Progenitor cell of endocrine pancreas (in vitro differentiated cells): ENCODE results near the gene SNRNP35. TPM values are rescaled to one million over a fixed set of nuclear protein-coding genes. Genes with fewer than 3 reads are reported as not detected.
"Not testable (repeated sequence)": the region's sequence is repeated elsewhere in the genome, so short reads cannot be mapped to it uniquely, and the experiment has no call there.

Experiments used
- DNase-seq: peaks from one replicate; pipeline ENCODE4 v3.0.0; 2021; ENCODE audit warnings: low spot score; ENCODE audit not compliant: unreplicated experiment
- H3K27ac Mint-ChIP-seq: 2 replicates; pipeline ENCODE4 v1.8.0; 2021; ENCODE audit warnings: mild to moderate bottlenecking, moderate library complexity, mixed read lengths
- H3K27me3 Mint-ChIP-seq: 2 replicates; pipeline ENCODE4 v1.8.0; 2021; ENCODE audit warnings: mixed read lengths
- H3K36me3 Mint-ChIP-seq: 2 replicates; pipeline ENCODE4 v1.8.0; 2022; ENCODE audit warnings: mixed read lengths; ENCODE audit not compliant: insufficient read depth
- H3K4me1 Mint-ChIP-seq: 2 replicates; pipeline ENCODE4 v1.8.0; 2021; ENCODE audit warnings: low read depth, mixed read lengths
- H3K4me3 Mint-ChIP-seq: 2 replicates; pipeline ENCODE4 v1.8.0; 2021; ENCODE audit warnings: low read depth, mild to moderate bottlenecking, moderate library complexity, mixed read lengths
- H3K9me3 Mint-ChIP-seq: 2 replicates; pipeline ENCODE4 v1.8.0; 2021; ENCODE audit warnings: low read depth, mixed read lengths
- total RNA-seq: library from RNA; stranded (reverse); gene quantifications from 2 replicates; pipeline ENCODE4 v1.2.1, GENCODE V29; 2021
- TF ChIP-seq, protein P1 (sequence below): fragments of 200-600 bp; sonication (generic); IDR thresholded peaks from one replicate; pipeline ENCODE4 v1.5.0; 2021; ENCODE audit warnings: antibody characterized with exemption, mild to moderate bottlenecking; ENCODE audit not compliant: unreplicated experiment

Gene SNRNP35
- total RNA-seq, 1 donor from 2014 or later = 29.2 TPM

DNA sequence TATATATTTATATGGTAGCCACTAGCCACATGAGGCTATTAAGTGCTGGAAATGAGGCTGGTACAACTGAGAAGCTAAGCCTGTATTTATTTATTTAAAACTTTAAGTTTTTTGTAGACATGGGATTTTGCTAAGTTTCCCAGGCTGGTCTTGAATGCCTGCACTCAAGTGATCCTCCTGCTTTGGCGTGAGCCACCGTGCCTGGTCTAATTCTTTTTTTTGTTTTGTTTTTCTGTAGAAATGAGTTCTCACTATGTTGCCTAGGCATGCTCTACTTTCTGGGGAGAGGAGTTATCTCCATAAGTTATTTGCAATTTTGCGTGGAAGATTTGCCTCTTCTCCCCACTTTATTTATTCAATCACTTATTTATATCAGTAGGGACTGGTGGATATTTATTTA is 4.8 kb upstream of the SNRNP35 start:
- DNase-seq = no peak
- Mint-ChIP-seq H3K36me3 (no peaks in the 10 kb centered on the region), H3K27ac (no peak overlapping the region), H3K27me3 (no peaks in the 10 kb centered on the region), H3K9me3 (no peaks in the 10 kb centered on the region), H3K4me1 (peaks cover 2% of the 10 kb centered on the region), H3K4me3 (no peak overlapping the region)
- TF ChIP-seq, protein P1, sequence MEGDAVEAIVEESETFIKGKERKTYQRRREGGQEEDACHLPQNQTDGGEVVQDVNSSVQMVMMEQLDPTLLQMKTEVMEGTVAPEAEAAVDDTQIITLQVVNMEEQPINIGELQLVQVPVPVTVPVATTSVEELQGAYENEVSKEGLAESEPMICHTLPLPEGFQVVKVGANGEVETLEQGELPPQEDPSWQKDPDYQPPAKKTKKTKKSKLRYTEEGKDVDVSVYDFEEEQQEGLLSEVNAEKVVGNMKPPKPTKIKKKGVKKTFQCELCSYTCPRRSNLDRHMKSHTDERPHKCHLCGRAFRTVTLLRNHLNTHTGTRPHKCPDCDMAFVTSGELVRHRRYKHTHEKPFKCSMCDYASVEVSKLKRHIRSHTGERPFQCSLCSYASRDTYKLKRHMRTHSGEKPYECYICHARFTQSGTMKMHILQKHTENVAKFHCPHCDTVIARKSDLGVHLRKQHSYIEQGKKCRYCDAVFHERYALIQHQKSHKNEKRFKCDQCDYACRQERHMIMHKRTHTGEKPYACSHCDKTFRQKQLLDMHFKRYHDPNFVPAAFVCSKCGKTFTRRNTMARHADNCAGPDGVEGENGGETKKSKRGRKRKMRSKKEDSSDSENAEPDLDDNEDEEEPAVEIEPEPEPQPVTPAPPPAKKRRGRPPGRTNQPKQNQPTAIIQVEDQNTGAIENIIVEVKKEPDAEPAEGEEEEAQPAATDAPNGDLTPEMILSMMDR = no peak

DNA sequence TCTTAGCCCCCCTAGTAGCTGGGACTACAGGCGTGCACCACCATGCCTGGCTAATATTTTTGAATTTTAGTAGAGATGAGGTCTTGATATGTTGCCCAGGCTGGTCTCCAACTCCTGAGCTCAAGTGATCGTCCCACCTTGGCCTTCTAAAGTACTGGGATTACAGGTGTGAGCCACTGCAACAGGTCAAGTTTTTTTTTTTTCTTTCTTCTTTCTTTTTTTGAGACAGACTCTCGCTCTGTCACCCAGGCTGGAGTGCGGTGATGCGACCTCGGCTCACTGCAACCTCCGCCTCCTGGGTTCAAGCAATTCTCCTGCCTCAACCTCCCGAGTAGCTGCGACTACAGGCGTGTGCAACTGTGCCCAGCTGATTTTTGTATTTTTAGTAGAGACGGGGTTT is 5.2 kb downstream of the SNRNP35 start:
- H3K4me3 Mint-ChIP-seq, H3K27ac Mint-ChIP-seq, DNase-seq, H3K9me3 Mint-ChIP-seq, H3K27me3 Mint-ChIP-seq, H3K4me1 Mint-ChIP-seq: not testable (repeated sequence)
- peaks cover 17% of the 10 kb centered on the region for H3K36me3 Mint-ChIP-seq

DNA sequence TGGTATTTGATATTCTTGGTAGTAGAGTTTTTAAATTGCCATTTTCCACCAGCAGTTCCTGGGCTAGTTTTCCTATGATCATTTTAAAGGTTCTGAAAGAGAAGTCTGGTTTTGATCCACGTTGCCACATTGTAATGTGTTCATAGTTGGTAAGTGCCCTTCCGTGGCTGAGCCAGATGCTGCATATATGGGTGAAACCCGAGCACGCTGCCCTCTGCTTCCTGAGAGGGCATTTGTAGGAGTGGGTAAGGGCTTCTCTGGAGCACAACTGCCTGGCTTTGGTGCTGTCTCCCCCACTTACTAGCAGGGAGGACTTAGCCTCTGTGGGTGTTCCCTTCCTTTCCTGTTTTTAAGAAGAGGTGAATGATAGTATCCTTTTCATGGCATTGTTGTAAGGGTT is 7.1 kb downstream of the SNRNP35 start:
- Mint-ChIP-seq H3K27me3 (no peaks in the 10 kb centered on the region), H3K4me3 (no peak overlapping the region), H3K4me1 (no peaks in the 10 kb centered on the region), H3K27ac (no peak overlapping the region), H3K9me3 (no peaks in the 10 kb centered on the region), H3K36me3 (peaks cover 16% of the 10 kb centered on the region)
- DNase-seq = no peak
- TF ChIP-seq, protein P1 = no peak

DNA sequence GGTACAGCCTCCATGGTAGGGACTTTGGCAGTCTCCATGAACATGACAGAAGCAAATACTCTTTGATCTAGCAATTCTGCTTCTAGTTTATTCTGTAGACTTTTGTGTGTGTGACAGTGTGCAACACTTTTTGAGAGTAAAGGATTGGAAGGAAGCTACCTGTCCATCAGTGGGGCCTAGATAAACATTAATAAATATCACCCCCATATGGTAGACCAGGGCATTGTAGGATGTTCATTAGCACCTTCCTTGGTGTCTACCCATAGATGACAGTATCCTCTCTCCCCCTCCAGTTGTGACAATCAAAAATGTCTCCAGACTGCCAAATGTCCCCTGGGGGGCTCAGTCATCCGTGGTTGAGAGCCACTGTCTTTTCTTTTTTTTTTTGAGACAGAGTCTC is 10.8 kb downstream of the SNRNP35 start:
- Mint-ChIP-seq H3K4me3 (no peak overlapping the region), H3K4me1 (no peaks in the 10 kb centered on the region), H3K27me3 (no peaks in the 10 kb centered on the region), H3K9me3 (no peaks in the 10 kb centered on the region), H3K27ac (no peak overlapping the region), H3K36me3 (peaks cover 18% of the 10 kb centered on the region)
- DNase-seq = no peak
- TF ChIP-seq, protein P1 = no peak

DNA sequence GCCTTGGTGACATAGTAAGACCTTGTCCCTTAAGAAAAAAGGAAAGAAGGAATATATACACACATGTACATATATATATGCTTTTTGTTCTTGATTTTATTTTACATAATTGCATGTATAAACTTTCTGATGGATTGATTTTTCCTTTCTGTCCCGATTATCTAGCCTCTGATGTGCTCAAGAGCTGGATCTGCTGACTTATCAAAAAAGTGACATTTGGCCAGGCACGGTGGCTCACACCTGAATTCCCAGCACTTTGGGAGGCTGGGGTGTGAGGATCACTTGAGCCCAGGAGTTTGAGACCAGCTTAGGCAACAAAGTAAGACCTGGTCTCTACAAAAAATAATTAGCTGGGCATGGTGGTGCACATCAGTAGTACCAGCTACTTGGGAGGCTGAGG is 12.0 kb downstream of the SNRNP35 start:
- Mint-ChIP-seq H3K36me3 (peaks cover 15% of the 10 kb centered on the region), H3K4me1 (no peaks in the 10 kb centered on the region), H3K4me3 (no peak overlapping the region), H3K27ac (no peak overlapping the region), H3K27me3 (no peaks in the 10 kb centered on the region), H3K9me3 (no peaks in the 10 kb centered on the region)
- DNase-seq = no peak
- TF ChIP-seq, protein P1 = no peak

DNA sequence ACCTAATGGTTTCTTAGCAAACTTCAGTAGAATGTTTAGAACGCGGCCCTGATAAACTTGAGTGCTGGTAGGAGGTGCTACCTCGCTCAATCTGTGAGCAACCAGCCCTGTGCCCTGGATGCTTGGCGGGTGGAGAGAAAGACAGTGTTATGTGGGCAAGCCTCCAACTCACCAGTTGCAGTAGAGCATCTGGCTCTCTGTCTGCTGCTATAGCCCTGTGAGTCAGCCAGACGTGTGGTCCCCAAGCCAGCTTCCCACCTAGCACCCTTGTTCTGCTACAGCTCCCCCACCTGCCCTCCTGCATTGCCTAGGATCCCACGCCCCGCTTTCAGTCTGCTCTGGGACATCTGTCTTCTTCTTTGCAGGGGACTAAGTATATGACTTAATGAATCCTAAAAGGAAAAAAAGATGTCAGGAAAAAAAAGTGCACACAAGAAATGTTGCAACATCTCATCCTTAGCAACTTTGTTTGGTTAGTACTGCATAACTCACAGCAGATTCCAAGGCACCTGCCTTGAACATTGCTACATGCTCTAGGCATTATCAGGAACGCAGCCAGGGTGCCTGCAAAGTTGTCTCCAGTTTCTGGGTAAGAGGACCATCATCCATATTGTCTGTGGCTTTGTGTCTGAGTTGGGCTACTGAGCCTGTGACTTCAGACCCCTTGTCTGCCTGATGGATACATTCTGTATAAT is 13.6 kb downstream of the SNRNP35 start:
- Mint-ChIP-seq H3K36me3 (peaks cover 15% of the 10 kb centered on the region), H3K27me3 (no peaks in the 10 kb centered on the region), H3K4me3 (no peak overlapping the region), H3K4me1 (peaks cover 6% of the 10 kb centered on the region), H3K27ac (no peak overlapping the region), H3K9me3 (no peaks in the 10 kb centered on the region)
- TF ChIP-seq, protein P1 = no peak
- no peak for DNase-seq
